ENCODE results near the gene LPAR6. TPM values are rescaled to one million over a fixed set of nuclear protein-coding genes. Genes with fewer than 3 reads are reported as not detected.
A peak's percentile ranks its signal among the peaks of the same experiment; 100 is the strongest.
"Not testable (repeated sequence)": the region's sequence is repeated elsewhere in the genome, so short reads cannot be mapped to it uniquely, and the experiment has no call there.

LPAR6 gene, protein sequence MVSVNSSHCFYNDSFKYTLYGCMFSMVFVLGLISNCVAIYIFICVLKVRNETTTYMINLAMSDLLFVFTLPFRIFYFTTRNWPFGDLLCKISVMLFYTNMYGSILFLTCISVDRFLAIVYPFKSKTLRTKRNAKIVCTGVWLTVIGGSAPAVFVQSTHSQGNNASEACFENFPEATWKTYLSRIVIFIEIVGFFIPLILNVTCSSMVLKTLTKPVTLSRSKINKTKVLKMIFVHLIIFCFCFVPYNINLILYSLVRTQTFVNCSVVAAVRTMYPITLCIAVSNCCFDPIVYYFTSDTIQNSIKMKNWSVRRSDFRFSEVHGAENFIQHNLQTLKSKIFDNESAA
- 22.0 and 22.4 TPM in 2 replicates for total RNA-seq

DNA sequence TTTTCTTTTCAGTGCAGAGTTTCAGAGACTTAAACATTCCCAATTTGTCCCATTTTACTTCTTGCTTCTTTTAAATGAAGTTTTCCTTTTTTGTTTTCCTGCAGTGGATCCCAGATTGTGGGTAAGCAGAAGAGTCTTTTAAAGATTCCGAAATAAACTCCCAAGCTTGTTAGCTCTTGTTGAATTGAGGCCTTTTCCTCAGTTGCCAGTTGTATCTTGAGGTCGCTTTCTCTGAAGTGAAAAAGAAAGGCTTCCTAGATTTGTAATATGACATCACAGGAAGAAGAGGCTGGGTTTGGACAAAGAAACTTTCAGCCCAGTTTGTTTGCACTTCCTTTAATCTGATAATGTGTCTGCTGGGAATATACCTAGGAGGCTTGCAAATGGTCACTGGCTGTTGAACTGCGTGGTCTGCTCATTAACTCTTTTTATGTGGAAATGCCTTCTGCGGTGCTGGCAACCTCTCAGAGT, at the start of gene LPAR6:
TSS of gene LPAR6 (minus strand) at position 233 of the 471 bp plus-strand sequence. CDS start 690 bp downstream, outside the sequence.
- DNase-seq (ENCODE audit: low read depth in 2 of 2): peak in 1 of 2 donors; percentile 87

DNA sequence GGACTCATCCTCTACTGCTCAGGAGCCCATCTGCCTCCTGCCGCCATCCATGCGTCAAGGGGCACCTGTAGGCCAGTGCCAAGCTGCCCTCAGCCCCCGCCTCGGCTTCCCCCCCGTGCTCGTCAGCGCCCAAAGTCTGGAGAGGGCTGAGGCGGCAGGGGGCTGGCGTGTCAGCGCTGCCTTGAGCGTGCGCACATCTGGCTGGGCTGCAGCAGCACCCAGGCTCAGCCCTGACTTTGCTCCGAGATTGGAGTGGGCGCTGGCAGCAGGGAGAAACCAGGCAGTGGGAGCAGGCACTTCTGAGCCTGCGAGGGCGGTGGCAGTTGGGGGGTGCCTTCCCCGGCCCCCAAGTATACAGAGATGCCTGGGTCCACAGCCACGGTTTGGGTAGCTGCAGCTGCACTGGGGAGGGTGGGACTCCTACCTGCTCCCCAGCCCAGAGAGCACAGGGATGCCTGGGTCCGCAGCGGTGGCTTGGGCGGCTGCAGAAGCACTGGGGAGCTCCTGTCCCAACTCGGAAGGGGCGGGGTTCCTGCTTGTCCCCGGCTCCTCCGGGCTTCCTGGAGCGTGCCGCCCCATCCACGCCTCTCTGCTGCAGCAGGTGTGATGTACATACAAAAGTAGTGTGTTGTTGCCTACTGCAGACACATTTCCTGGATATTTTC, 44.8 kb upstream of the LPAR6 start:
- DNase-seq (ENCODE audit: low read depth in 2 of 2): no peak

- no peak for DNase-seq (ENCODE audit: low read depth in 2 of 2)
Observed at GRCh38 chr13:48456546-48456945, 43.6 kb upstream of the LPAR6 start.

GRCh38 chr13:48451196-48451595, 38.3 kb upstream of the LPAR6 start:
- DNase-seq (ENCODE audit: low read depth in 2 of 2): not testable (repeated sequence)

DNA sequence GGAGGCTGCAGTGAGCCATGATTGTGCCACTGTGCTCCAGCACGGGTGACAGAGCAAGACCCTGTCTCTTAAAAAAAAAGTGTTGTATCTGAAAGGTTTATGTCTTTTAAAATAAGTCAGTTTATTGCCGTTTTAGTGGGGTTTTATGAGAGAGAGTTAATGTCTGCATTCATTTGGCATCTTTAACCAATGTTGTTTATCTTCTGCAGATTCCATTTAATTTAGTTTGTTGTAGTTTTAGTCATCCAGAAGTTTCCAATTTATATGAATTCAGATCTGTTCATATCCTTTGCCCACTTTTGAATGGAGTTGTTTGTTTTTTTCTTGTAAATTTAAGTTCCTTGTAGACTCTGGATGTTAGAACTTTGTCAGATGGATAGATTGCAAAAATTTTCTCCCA, 36.7 kb upstream of the LPAR6 start:
- no peak for DNase-seq (ENCODE audit: low read depth in 2 of 2)

- peak; percentile 18 to 58 for DNase-seq (ENCODE audit: low read depth in 2 of 2)
Observed at GRCh38 chr13:48448959-48449614, 36.2 kb upstream of the LPAR6 start.

DNA sequence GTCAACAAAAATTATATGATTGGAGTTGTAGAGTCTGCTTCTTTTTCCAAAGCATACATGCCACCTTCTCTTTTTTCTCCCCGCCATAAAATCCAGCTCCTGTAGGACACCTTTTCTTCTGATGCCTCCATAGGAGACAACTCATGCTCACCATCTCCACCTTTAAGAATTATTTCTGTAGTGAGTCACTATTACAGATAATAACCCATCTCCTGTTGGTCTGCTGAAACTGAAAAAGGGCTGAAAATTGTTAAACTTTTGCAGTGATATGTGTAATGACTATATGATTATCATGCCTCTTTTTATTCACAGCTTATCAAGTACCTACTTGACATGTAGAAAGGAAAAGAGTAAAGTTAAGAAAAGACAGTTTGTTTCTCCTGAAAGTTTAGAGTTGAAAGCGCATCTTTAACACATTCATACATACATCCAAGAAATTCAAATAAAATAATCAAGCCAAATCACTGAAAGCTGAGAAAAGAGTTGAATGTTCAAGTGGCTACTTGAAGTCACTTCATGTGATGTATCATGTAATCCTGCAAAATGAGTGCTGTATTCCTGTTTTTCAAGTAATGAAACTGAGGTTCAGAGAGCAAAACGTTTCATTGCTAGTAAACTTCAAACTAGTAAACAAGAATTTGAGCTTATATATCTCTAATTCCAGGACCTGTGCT, 35.5 kb upstream of the LPAR6 start:
- no peak for DNase-seq (ENCODE audit: low read depth in 2 of 2)

DNA sequence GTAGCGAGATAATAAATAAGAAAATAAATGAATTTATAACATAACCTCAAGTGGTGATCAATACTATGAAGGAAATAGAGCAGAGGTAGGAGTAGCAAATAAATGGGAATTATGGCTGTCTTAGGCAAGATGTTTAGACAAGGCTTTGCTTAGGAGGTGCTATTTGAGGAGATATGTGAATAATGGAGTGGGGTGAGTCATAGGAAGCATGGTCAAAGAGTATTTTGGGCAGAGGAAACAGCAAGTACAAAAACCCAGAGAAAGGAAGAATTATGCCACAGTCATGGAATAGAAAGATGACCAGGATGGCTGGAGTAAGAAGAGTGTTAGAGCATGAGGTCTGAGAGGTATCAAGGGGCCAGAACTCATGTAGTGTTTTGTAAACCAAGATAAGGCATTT, 33.6 kb upstream of the LPAR6 start:
- peak; percentile 26 to 85 for DNase-seq (ENCODE audit: low read depth in 2 of 2)

GRCh38 chr13:48443442-48444208, 30.7 kb upstream of the LPAR6 start:
- peak in 1 of 2 donors; percentile 27 for DNase-seq (ENCODE audit: low read depth in 2 of 2)

GRCh38 chr13:48437371-48437770, 24.5 kb upstream of the LPAR6 start:
- peak in 1 of 2 donors; percentile 69 for DNase-seq (ENCODE audit: low read depth in 2 of 2)

DNA sequence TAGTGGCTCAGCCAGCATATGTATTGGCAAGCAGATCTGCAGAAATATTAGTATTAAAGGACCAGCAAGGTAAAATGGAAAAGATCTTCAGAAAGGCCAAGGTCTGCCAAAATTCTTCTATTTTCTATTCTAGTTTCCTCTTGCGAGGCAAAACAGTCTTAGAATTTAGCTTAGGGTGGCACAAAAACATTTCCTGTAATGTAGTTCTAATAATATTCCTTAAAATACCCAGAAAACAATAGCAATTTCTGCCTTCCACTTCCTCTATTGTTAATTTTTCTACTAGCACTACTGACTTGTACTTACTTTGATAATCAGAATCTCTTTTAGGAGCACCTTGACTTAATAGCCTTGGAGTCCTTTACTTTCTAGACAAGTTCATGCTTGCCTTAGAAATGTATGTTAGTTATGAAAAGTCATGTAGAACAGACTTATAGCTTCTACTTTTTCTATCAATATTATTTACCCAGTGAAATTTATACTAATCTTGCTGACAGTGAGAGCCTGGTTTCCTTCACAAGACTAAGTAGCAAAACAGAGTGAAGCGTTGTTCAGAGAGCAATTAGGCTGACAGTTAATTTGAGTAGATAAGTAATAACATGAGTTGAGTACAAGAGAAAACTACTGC, 23.9 kb upstream of the LPAR6 start:
- peak in 1 of 2 donors; percentile 13 for DNase-seq (ENCODE audit: low read depth in 2 of 2)

- no peak for DNase-seq (ENCODE audit: low read depth in 2 of 2)
Observed at GRCh38 chr13:48434200-48434599, 21.3 kb upstream of the LPAR6 start.

- DNase-seq (ENCODE audit: low read depth in 2 of 2): peak in 1 of 2 donors; percentile 49
Observed at GRCh38 chr13:48431987-48432615, 19.2 kb upstream of the LPAR6 start.

DNA sequence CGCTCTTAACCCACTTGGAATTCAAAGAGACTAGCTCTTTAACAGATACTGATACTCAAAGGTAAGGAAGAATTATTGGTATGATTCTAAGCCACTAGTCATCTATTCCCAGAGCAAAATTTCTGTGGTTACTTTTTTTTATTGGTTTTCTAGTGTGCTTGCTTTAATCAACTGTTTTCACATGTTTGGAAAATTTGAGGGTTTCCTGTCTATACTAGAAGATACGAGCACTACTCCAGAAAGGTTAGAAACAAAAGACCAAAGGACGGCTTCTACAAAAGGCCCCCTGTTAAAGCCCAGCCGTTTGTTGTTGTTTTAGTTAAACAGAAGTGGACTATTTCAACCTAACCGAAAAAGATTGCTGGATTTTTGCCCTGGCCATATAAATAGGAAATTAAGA, 18.5 kb upstream of the LPAR6 start:
- DNase-seq (ENCODE audit: low read depth in 2 of 2): peak; percentile 23 to 77

GRCh38 chr13:48429886-48430285, 17.0 kb upstream of the LPAR6 start:
- DNase-seq (ENCODE audit: low read depth in 2 of 2): no peak

- DNase-seq (ENCODE audit: low read depth in 2 of 2): no peak
Observed at GRCh38 chr13:48429036-48429435, 16.1 kb upstream of the LPAR6 start.

DNA sequence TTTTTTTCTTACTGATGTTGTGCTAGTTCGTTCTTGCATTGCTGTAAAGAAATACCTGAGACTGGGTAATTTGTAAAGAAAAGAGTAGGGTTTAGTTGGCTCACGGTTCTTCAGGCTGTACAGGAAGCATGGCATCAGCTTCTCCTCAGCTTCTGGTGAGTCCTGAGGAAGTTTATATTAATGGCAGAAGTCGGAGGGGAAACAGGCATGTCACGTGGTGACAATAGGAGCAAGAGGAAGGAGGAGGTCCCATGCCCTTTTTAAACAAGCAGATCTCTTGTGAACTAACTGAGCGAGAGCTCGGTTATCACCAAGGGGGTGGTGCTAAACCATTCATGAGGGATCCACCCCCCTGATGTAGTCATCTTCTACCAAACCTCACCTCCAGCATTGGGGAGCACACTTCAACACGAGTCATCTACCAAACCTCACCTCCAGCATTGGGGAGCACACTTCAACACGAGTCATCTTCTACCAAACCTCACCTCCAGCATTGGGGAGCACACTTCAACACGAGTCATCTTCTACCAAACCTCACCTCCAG, 13.9 kb upstream of the LPAR6 start:
- not testable (repeated sequence) for DNase-seq (ENCODE audit: low read depth in 2 of 2)

DNA sequence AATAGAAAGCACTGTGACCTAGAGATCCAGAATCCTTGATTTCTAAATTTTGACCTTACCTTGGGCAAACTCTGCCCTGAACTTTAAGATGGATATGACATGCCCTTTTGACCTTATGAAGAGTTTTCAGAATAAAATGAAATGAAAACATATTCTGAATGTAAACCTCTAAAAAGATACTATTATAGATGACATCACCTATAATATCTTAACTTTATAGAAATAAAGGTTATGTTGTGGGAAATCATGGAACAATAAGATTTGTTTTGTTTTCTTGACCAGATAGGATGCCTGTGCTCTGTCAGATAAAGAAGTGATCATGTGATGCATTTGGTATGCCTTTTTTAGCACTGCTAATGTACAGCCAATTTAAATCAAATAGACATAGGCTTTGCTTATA, 13.1 kb upstream of the LPAR6 start:
- no peak for DNase-seq (ENCODE audit: low read depth in 2 of 2)

GRCh38 chr13:48424212-48424611, 11.3 kb upstream of the LPAR6 start:
- no peak for DNase-seq (ENCODE audit: low read depth in 2 of 2)

DNA sequence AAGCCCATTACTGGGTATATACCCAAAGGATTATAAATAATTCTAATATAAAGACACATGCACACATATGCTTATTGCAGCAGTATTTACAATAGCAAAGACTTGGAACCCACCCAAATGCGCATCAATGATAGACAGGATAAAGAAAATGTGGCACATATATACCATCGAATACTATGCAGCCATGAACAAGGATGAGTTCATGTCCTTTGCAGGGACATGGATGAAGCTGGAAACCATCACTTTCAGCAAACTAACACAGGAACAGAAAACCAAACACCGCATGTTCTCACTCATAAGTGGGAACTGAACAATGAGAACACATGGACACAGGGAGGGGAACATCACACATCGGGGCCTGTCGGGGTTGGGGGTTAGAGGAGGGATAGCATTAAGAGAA, 9.1 kb upstream of the LPAR6 start:
- DNase-seq (ENCODE audit: low read depth in 2 of 2): not testable (repeated sequence)
